Measurements from ENCODE around the gene IGLL1.
"Not testable (repeated sequence)": the region's sequence is repeated elsewhere in the genome, so short reads cannot be mapped to it uniquely, and the experiment has no call there.

Gene IGLL1

GRCh38 chr22:23579870-23580575, at the start of gene IGLL1:
Gene IGLL1 (minus strand): TSS chr22:23580290. CDS start chr22:23580190, 100 bp downstream.
- Histone ChIP-seq H3K36me3 (ENCODE audit: insufficient read depth, low read length) (no peaks in the 10 kb centered on the region), H3K9ac (ENCODE audit: low read length) (no peak within 1 kb of the TSS), H3K27ac (ENCODE audit: low read depth, low read length, poor library complexity, severe bottlenecking) (no peak within 1 kb of the TSS), H3K4me2 (ENCODE audit: low read length) (no peak within 1 kb of the TSS), H3K4me1 (ENCODE audit: insufficient read depth, low read length, severe bottlenecking) (no peaks in the 10 kb centered on the region), H3K79me2 (ENCODE audit: insufficient read depth, low read length) (no peaks in the 10 kb centered on the region), H3K27me3 (ENCODE audit: insufficient read depth, low read length) (peaks cover 4% of the 10 kb centered on the region; the same call in 1 of the 2 replicates), H4K20me1 (ENCODE audit: insufficient read depth, low read length) (no peaks in the 10 kb centered on the region), H3F3A (ENCODE audit: insufficient read depth, low read length) (no peaks in the 10 kb centered on the region), H3K9me2 (ENCODE audit: low read depth, low read length) (no peaks in the 10 kb centered on the region), H3K9me3 (ENCODE audit: low read length) (no peaks in the 10 kb centered on the region), H3K4me3 (ENCODE audit: low read depth, low read length, poor library complexity, severe bottlenecking) (no peak within 1 kb of the TSS), H2AFZ (ENCODE audit: low read length) (no peak within 1 kb of the TSS)
- TF ChIP-seq EZH2 (IDR thresholded peaks at IDR 0.05; ENCODE audit: borderline replicate concordance, low read length) (no peak), CTCF (IDR thresholded peaks at IDR 0.05; ENCODE audit: low read length) (no peak)

DNA sequence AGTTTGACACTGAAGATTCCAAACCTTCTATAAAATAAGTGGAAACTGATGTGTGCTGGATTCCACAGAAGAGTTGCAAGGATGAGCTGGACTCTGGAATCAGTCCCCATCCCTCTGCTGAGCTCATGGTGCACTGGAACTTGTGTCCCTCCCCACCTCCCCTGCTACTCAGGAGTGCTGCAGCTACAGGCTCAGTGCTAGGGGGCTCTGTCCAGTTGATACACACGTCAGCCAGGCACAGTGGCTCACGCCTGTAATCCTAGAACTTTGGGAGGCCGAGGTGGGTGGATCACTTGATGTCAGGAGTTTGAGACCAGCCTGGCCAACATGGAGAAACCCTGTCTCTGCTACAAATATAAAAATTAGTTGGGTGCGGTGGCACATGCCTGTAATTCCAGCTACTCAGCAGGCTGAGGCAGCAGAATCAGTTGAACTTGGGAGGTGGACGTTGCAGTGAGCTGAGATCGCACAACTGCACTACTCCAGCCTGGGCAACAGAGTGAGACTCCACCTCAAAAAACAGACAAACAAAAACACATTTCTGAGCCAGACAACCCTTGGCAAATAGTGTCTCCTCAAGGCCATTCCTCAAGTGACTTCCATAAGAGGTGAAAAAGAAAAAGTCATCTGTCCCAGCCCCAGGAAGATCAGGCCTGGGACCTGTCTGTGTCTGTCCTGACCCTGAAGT, 48.1 kb upstream of the IGLL1 start:
- H3K27me3 ChIP-seq (ENCODE audit: insufficient read depth, low read length): not testable (repeated sequence)

DNA sequence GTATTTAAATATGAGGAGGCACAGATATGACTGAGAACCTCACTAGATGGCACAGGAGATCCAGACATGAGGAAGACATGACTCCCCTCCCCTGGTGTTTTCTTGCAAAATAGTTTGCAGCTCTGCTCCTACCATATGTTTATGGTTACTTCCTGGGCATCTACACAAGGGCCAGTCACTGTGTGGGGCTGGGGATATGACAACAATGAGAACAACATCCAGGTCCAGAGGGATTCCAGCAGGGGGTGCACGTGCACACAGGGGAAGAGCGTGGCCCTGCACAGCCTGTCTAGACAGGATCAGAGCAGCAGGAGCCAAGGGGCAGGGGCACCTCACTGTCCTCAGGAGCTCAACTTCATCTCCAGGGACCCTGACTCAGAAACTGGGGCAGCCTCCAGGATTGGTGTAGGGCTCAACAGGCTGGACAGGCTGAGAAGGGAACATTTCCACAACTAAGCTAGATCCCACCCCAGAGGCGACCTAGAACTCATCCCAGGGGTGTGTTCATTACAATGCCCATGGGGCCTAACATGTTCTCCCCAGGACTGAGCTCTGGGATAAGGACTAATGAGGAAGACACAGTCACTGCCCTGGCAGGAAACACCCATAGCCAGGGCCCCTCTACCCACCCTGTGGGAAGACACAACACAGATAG, 47.4 kb upstream of the IGLL1 start:
- not testable (repeated sequence) for H3K36me3 ChIP-seq (ENCODE audit: insufficient read depth, low read length); H3K79me2 ChIP-seq (ENCODE audit: insufficient read depth, low read length); H4K20me1 ChIP-seq (ENCODE audit: insufficient read depth, low read length); H3K4me2 ChIP-seq (ENCODE audit: low read length); H3K27ac ChIP-seq (ENCODE audit: low read depth, low read length, poor library complexity, severe bottlenecking); H3K4me1 ChIP-seq (ENCODE audit: insufficient read depth, low read length, severe bottlenecking); H3F3A ChIP-seq (ENCODE audit: insufficient read depth, low read length); H3K9me3 ChIP-seq (ENCODE audit: low read length); H3K27me3 ChIP-seq (ENCODE audit: insufficient read depth, low read length); H2AFZ ChIP-seq (ENCODE audit: low read length); H3K9ac ChIP-seq (ENCODE audit: low read length); H3K4me3 ChIP-seq (ENCODE audit: low read depth, low read length, poor library complexity, severe bottlenecking); H3K9me2 ChIP-seq (ENCODE audit: low read depth, low read length)
- TF ChIP-seq CTCF (IDR thresholded peaks at IDR 0.05; ENCODE audit: low read length): peak; percentile 60

More for the DNA sequence above, 48.1 kb upstream of the IGLL1 start:
- H3K9me2 ChIP-seq (ENCODE audit: low read depth, low read length); H4K20me1 ChIP-seq (ENCODE audit: insufficient read depth, low read length); H3K4me2 ChIP-seq (ENCODE audit: low read length); H3K36me3 ChIP-seq (ENCODE audit: insufficient read depth, low read length); H3K9me3 ChIP-seq (ENCODE audit: low read length); H3K4me1 ChIP-seq (ENCODE audit: insufficient read depth, low read length, severe bottlenecking); H3K27ac ChIP-seq (ENCODE audit: low read depth, low read length, poor library complexity, severe bottlenecking); H2AFZ ChIP-seq (ENCODE audit: low read length); H3K4me3 ChIP-seq (ENCODE audit: low read depth, low read length, poor library complexity, severe bottlenecking); H3K9ac ChIP-seq (ENCODE audit: low read length); H3K79me2 ChIP-seq (ENCODE audit: insufficient read depth, low read length); H3F3A ChIP-seq (ENCODE audit: insufficient read depth, low read length): not testable (repeated sequence)

Measured in OCI-LY1 (cell line).